ENCODE results near the gene SPHKAP.

The SPHKAP gene

GRCh38 chr2:228067309-228067708 lies 114.2 kb downstream of the SPHKAP start:
- no peak overlapping the region for H3K4me3 Mint-ChIP-seq

GRCh38 chr2:228066126-228066798 lies 115.2 kb downstream of the SPHKAP start:
- H3K4me1 Mint-ChIP-seq: peaks cover 15% of the 10 kb centered on the region
- H3K27me3 Mint-ChIP-seq (ENCODE audit: low read depth, poor library complexity): no peaks in the 10 kb centered on the region
- no peaks in the 10 kb centered on the region for H3K36me3 Mint-ChIP-seq (ENCODE audit: low read depth)
- peak; percentile 9 for DNase-seq
- peak overlapping the region; percentile 21 for H3K27ac Mint-ChIP-seq
- TF ChIP-seq CTCF (IDR thresholded peaks at IDR 0.05): no peak
- no peaks in the 10 kb centered on the region for H3K9me3 Mint-ChIP-seq
- no peak overlapping the region for H3K4me3 Mint-ChIP-seq

More at GRCh38 chr2:228067309-228067708, 114.2 kb downstream of the SPHKAP start:
- H3K36me3 Mint-ChIP-seq (ENCODE audit: low read depth): no peaks in the 10 kb centered on the region
- peaks cover 15% of the 10 kb centered on the region for H3K4me1 Mint-ChIP-seq
- no peak for DNase-seq
- H3K27me3 Mint-ChIP-seq (ENCODE audit: low read depth, poor library complexity): no peaks in the 10 kb centered on the region
- no peak overlapping the region for H3K27ac Mint-ChIP-seq
- TF ChIP-seq CTCF (IDR thresholded peaks at IDR 0.05): no peak
- H3K9me3 Mint-ChIP-seq: no peaks in the 10 kb centered on the region

GRCh38 chr2:228065686-228066085 lies 115.8 kb downstream of the SPHKAP start:
- Mint-ChIP-seq H3K27ac (no peak overlapping the region), H3K9me3 (no peaks in the 10 kb centered on the region), H3K27me3 (ENCODE audit: low read depth, poor library complexity) (no peaks in the 10 kb centered on the region), H3K4me1 (peaks cover 15% of the 10 kb centered on the region), H3K4me3 (no peak overlapping the region), H3K36me3 (ENCODE audit: low read depth) (no peaks in the 10 kb centered on the region)
- DNase-seq: no peak
- TF ChIP-seq CTCF (IDR thresholded peaks at IDR 0.05): no peak

- Mint-ChIP-seq H3K27ac (no peak overlapping the region), H3K4me3 (no peak overlapping the region), H3K4me1 (peaks cover 15% of the 10 kb centered on the region), H3K9me3 (no peaks in the 10 kb centered on the region), H3K36me3 (ENCODE audit: low read depth) (no peaks in the 10 kb centered on the region), H3K27me3 (ENCODE audit: low read depth, poor library complexity) (no peaks in the 10 kb centered on the region)
- no peak for DNase-seq
- TF ChIP-seq CTCF (IDR thresholded peaks at IDR 0.05): no peak
These were observed 116.6 kb downstream of the SPHKAP start for GRCh38 chr2:228064796-228065315.

GRCh38 chr2:228064024-228064423 lies 117.5 kb downstream of the SPHKAP start:
- Mint-ChIP-seq H3K27me3 (ENCODE audit: low read depth, poor library complexity) (peaks cover 4% of the 10 kb centered on the region), H3K4me1 (peaks cover 15% of the 10 kb centered on the region), H3K9me3 (no peaks in the 10 kb centered on the region), H3K4me3 (no peak overlapping the region), H3K27ac (no peak overlapping the region), H3K36me3 (ENCODE audit: low read depth) (no peaks in the 10 kb centered on the region)
- TF ChIP-seq CTCF (IDR thresholded peaks at IDR 0.05): no peak
- no peak for DNase-seq

- no peaks in the 10 kb centered on the region for H3K9me3 Mint-ChIP-seq
- DNase-seq: no peak
- peaks cover 6% of the 10 kb centered on the region for H3K27me3 Mint-ChIP-seq (ENCODE audit: low read depth, poor library complexity)
- H3K4me1 Mint-ChIP-seq: peaks cover 15% of the 10 kb centered on the region
- H3K4me3 Mint-ChIP-seq: no peak overlapping the region
- no peak for TF ChIP-seq CTCF (IDR thresholded peaks at IDR 0.05)
- H3K27ac Mint-ChIP-seq: no peak overlapping the region
- H3K36me3 Mint-ChIP-seq (ENCODE audit: low read depth): no peaks in the 10 kb centered on the region
These were observed 117.9 kb downstream of the SPHKAP start for GRCh38 chr2:228063558-228063957.

Data from nephron progenitor cell (in vitro differentiated cells).